Stimulated activated CD4-positive, alpha-beta T cell treated with anti-CD3 and anti-CD28 coated beads, Interleukin-12 subunit alpha, Interleukin-12 subunit beta, amount 100 ng/mL, for 4 hours (primary cell): ENCODE measurements around the gene TMEM86A.
A peak's percentile ranks its signal among the peaks of the same experiment; 100 is the strongest.
"Not testable (repeated sequence)": the region's sequence is repeated elsewhere in the genome, so short reads cannot be mapped to it uniquely, and the experiment has no call there.

Experiments
- DNase-seq: peaks from one replicate; pipeline ENCODE4 v3.0.0-alpha.2; 2020

TMEM86A gene, protein sequence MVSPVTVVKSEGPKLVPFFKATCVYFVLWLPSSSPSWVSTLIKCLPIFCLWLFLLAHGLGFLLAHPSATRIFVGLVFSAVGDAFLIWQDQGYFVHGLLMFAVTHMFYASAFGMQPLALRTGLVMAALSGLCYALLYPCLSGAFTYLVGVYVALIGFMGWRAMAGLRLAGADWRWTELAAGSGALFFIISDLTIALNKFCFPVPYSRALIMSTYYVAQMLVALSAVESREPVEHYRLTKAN

DNA sequence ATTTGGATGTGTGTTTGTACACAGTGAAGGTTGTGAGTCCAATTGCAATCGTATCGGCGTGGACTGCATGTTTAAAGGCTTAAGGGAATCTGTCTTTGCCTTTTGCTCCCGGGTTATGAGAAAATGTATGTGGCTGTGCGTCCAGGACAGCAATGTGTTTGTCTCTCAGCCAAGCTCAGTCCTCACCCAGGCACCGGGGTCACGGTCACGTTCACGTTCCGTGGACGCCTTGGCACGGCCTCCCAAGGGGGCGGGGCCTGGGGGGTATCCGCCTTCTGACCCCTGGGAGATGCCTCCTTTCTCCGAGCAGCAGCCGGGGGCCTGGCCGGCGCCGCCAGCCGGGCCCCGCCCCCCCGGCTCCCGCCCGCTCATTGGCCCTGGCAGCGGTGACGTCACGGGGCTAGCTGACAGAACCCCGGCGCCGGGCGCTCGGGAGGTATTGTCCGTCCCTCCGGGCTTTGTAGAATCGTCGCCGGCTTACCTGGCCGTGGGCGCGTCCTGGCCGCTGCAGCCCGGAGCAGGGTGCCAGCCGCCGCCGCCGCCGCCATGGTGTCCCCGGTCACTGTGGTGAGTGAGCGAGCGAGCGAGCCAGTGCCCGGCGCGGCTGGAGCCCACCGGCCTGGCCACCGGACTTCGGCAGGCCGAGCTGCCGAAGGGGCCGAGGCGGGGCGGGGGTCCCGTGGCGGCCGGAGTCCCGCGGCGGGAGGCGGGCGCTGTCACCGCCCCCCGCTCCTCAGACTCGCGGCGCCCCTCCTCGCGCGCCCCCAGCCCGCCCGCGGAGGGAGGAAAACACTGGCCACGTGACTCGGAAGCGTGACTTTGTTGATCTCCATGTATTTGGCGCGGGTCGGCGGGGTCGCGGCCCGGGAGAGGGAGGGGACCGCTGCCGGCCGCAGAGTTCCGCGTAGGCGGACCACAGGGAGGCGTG lies at the start of gene TMEM86A:
Gene TMEM86A, plus strand, starts transcription at position 439 of the 928 bp plus-strand sequence. Its CDS starts 108 bp downstream, at position 547.
- peak; percentile 89 for DNase-seq

DNA sequence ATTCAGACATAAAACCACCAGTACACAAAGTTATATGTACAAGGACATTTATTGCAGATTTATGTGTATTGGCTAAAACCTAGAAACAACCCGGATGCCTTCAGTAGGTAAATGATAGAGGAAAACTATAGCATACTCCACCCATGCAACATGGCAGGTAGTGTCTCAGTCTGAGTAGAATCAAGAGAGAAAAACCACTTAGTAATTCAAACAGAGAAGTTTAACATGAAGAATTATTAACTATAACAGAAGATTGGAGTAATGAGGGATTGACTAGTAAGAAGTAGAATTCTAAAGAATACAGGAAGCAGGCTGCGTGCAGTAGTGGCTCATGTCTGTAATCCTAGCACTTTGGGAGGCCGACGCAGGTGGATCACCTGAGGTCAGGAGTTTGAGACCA lies 48.2 kb upstream of the TMEM86A start:
- no peak for DNase-seq

- DNase-seq: no peak
These were observed 47.6 kb upstream of the TMEM86A start for GRCh38 chr11:18650859-18651557.

DNA sequence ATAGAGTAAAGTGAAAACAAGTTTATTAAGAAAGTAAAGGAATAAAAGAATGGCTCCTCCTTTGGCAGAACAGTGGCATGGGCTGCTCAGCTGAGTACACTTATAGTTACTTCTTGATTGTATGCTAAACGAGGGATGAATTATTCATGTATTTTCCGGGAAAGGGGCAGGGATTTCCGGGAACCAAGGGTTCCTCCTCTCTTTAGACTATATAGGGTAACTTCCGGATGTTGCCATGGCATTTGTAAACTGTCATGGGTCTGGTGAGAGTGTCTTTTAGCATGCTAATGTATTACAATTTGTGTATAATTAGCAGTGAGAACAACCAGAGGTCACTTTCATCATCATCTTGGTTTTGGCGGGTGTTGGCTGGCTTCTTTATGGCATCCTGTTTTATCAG lies 40.9 kb upstream of the TMEM86A start:
- no peak for DNase-seq

GRCh38 chr11:18665353-18665872 lies 33.2 kb upstream of the TMEM86A start:
- not testable (repeated sequence) for DNase-seq

GRCh38 chr11:18668131-18668530 lies 30.4 kb upstream of the TMEM86A start:
- no peak for DNase-seq

DNA sequence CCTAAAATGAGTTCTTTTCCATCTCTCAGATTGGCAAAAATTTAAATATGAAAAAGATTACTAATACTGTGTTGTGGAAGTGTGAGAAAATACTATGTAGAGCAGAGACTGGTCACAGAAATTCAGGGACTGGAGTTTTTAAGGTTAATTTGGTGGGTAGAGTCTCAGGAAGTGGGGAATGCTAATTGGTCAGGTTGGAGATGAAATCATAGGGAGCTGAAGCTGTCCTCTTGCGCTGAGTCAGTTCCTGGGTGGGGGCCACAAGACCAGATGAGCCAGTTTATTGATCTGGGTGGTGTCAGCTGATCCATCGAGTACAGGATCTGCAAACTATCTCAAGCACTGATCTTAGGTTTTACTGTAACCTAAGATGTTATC lies 29.4 kb upstream of the TMEM86A start:
- no peak for DNase-seq

DNA sequence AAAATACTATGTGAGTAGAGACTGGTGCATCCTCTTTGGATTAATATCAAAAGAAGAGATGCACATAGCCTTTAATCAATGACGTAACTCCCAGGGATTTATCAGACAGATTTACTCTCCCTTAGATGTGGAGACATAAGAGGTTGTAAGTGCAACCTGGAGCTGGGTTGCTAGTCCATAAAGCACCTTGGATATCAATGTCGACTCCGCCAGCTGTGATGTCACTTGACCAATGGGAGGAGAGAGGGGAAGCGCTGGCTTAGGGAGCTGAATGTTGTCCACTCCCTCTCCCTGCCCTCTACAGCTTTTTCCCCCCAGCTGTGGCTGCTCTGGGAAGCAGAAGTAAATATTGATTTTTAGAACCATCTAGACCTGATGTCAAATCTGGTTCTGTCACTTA lies 28.9 kb upstream of the TMEM86A start:
- no peak for DNase-seq

GRCh38 chr11:18671246-18671645 lies 27.3 kb upstream of the TMEM86A start:
- peak; percentile 7 for DNase-seq

DNA sequence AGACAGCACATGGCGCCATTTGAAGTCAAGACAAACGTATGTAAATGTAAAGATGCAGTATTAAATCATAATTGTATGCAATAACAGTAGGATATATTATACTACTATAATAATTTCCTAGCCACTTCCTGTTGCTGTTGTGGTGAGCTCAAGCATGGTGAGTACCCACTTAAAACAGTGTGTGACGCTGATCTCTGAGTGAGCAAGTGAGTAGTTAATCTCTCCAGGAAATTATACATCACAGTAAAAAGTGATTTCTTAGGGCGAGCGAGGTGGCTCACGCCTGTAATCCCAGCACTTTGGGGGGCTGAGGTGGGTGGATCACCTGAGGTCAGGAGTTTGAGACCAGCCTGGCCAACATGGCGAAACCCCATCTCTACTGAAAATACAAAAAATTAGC lies 26.4 kb upstream of the TMEM86A start:
- peak; percentile 11 for DNase-seq

DNA sequence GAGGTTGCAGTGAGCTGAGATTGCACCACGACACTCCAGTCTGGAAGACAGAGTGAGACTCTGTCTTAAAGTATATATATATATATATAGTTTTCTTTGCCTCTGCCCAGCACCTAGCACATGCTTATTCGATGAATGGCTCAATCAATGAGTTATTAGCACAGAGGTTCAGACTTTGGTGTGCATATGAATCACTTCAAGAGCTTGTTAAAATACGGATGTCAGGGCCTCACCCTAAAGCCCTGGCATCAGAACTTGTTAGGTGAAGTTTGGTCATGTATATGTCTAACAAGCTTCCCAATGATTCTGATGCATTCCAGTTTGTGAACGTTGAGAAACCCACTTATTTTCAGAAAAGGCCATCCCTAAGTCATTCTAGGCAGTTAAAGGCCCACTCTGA lies 21.8 kb upstream of the TMEM86A start:
- DNase-seq: no peak

DNA sequence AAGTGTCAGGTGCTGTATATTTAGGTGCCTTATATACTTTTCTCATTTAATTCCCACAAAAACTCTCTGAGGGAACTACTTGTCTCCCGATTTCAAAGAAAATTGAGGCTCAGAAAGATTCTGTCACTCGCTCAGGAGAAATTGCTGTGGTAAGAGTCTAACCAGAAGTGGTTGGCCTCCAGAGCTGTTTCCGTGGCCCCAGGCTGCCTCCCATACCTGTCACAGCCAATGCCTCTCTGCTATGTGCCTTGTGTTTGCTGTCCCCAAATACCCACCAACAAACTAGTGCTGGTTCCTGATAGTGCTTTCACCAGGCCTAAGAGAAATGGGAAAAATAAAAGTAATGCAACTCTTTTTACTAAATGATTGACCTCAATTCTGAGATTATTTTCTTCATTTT lies 21.0 kb upstream of the TMEM86A start:
- no peak for DNase-seq

- DNase-seq: not testable (repeated sequence)
These were observed 16.6 kb upstream of the TMEM86A start for GRCh38 chr11:18681949-18682348.

DNA sequence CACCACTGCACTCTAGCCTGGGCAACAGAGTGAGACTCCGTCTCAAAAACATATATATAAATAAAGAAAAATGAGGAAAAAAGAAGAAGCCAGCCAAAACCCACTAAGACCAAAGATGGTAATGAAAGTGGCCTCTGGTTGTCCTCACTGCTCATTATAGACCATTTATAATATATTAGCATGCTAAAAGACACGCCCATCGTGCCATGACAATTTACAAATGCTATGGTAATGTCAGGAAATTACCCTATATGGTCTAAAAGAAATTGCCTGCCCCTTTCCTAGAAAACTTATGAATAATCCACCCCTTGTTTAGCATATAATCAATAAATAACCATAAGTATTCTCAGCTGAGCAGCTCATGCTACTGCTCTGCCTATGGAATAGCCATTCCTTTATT lies 16.1 kb upstream of the TMEM86A start:
- DNase-seq: no peak

GRCh38 chr11:18684267-18684666 lies 14.3 kb upstream of the TMEM86A start:
- DNase-seq: no peak

GRCh38 chr11:18691467-18692140 lies 7.0 kb upstream of the TMEM86A start:
- not testable (repeated sequence) for DNase-seq

DNA sequence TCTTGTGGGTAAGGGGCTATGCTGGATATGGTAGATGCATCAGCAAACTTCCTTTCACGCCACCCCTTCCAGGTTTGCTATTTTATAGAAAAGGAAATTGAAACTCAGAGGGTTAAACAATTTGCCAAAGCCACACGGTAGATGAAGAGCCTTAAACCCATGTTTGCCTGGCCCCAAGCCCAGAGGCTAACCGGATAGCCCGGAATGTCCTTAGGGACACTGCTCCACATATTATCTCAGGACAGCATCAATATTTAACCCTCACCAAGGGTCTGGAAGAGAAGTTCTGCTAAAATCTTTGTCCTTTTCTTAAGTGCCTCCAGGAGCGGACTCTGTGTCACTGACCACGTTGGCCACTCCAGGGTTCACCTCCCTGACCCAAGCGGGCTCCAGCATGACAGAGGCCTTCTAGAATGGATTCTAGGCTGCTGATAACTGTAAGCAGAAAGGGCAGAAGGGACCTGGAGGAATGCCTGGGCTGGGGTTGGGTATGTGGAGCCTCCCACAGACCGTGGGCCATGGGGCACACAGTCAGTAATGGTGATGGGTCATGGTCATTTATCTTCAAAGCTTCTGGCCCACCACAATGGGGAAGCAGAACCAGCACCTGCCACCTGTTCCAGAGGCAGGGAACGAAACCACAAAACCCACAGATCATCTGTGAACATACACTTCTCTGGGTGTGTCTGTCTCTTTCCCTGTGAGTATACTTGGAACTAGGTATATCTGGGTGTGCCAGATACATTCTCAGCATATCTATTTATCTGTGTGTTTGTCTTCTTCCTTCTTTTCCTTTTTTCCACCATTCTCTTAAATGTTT lies 5.4 kb upstream of the TMEM86A start:
- no peak for DNase-seq

GRCh38 chr11:18696638-18697225 lies 1.8 kb upstream of the TMEM86A start:
- DNase-seq: no peak

GRCh38 chr11:18697576-18697975 lies 1.0 kb upstream of the TMEM86A start:
- DNase-seq: no peak

DNA sequence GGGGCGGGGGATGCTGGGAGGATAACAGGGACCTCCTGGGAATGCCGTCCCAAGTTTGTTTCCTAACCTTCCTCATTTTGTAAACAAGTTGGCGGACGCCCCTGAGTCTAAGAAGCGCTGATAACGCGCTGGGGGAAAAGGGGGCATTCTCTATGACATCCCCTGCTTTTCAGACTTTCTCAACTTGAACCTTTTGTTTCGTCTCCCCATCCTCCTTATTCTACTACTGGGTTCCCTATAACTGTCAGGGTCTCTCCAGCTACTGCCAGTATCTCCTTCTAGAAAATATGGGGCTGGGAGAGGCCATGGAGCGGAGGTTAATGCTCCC lies 654 bp downstream of the TMEM86A start:
- DNase-seq: no peak

DNA sequence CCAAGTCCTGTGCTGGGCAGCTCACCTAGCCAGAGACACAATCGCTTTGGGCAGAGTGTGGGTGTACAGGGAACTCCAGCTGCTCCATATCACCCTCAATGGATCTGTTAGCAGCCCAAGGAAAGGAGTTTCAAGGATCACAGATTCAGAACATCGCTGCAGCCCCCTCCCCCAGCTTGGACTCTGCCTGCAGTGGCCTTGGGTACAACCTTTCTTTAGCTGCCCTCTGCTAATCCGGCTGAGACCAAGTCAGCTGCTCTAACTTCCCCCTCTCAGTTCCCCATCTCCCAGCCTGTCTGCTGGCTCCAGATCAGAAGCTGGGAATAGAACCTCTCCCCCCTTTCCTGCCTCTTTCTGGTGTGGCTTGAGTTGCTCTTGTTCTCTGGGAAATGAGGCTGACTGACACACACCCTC lies 1.3 kb downstream of the TMEM86A start:
- no peak for DNase-seq

DNA sequence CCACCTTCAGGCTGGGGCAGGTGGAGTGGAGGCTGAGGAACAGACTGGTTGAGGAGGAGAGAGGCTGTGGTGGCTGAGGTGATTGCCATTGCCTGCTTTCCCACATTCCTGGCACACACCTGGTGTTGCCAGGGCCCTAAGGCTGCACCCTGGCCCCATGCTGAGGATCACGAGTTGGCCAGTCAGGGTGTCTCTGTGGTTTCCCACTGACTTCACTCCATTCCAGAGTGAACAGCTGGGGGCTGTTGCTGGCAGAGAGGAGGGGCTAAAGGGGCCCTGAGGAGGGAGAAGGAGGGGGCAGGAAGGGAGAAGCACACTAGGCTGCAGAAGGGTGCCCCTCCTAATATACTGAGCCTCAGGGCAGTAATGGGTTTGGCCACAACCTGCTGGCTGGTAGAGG lies 1.8 kb downstream of the TMEM86A start:
- DNase-seq: no peak
